KMS-11 (cell line): ENCODE data around the gene HIVEP1.

ENCODE experiments used
- H2AFZ ChIP-seq: fragments of 200-600 bp; sonication (generic); 2 replicates; pipeline ENCODE4 v1.6.1; 2016; ENCODE audit warnings: antibody characterized with exemption, mixed run types, low read depth
- H3K27ac ChIP-seq: fragments of 200-600 bp; sonication (generic); 2 replicates; pipeline ENCODE4 v1.6.1; 2016; ENCODE audit warnings: mild to moderate bottlenecking, mixed run types
- H3K27me3 ChIP-seq: fragments of 200-600 bp; sonication (generic); 2 replicates; pipeline ENCODE4 v1.6.1; 2017; ENCODE audit warnings: mild to moderate bottlenecking, low read depth, mixed run types, moderate library complexity; ENCODE audit not compliant: insufficient read depth
- H3K36me3 ChIP-seq: fragments of 200-600 bp; sonication (generic); 2 replicates; pipeline ENCODE4 v1.6.1; 2017; ENCODE audit warnings: mild to moderate bottlenecking, mixed run types; ENCODE audit not compliant: insufficient read depth
- H3K4me1 ChIP-seq: fragments of 200-600 bp; sonication (generic); 2 replicates; pipeline ENCODE4 v1.6.1; 2016; ENCODE audit warnings: mild to moderate bottlenecking, low read depth, mixed run types; ENCODE audit not compliant: poor library complexity, severe bottlenecking
- H3K4me2 ChIP-seq: fragments of 200-600 bp; sonication (generic); 2 replicates; pipeline ENCODE4 v1.7.0; 2016; ENCODE audit warnings: mild to moderate bottlenecking, mixed run types
- H3K4me3 ChIP-seq: fragments of 200-600 bp; sonication (generic); IDR thresholded peaks from 2 replicates; pipeline ENCODE4 v1.6.1; 2017; ENCODE audit warnings: low read depth, low read length, mixed read lengths; ENCODE audit not compliant: insufficient read depth
- H3K79me2 ChIP-seq: fragments of 200-600 bp; sonication (generic); 2 replicates; pipeline ENCODE4 v1.6.1; 2016; ENCODE audit warnings: low read depth, mixed run types; ENCODE audit not compliant: insufficient read depth
- H3K9ac ChIP-seq: fragments of 200-600 bp; sonication (generic); 2 replicates; pipeline ENCODE4 v1.6.1; 2016; ENCODE audit warnings: mild to moderate bottlenecking, mixed run types
- H4K20me1 ChIP-seq: fragments of 200-600 bp; sonication (generic); 2 replicates; pipeline ENCODE4 v1.6.1; 2016; ENCODE audit warnings: mild to moderate bottlenecking, mixed run types; ENCODE audit not compliant: insufficient read depth
- TF ChIP-seq, protein P1 (sequence below): fragments of 200-600 bp; sonication (generic); conservative IDR thresholded peaks from 2 replicates; pipeline ENCODE4 v1.6.1; 2017; ENCODE audit warnings: low read depth, mild to moderate bottlenecking, antibody characterized with exemption, low read length, moderate library complexity, mixed read lengths

The HIVEP1 gene

DNA sequence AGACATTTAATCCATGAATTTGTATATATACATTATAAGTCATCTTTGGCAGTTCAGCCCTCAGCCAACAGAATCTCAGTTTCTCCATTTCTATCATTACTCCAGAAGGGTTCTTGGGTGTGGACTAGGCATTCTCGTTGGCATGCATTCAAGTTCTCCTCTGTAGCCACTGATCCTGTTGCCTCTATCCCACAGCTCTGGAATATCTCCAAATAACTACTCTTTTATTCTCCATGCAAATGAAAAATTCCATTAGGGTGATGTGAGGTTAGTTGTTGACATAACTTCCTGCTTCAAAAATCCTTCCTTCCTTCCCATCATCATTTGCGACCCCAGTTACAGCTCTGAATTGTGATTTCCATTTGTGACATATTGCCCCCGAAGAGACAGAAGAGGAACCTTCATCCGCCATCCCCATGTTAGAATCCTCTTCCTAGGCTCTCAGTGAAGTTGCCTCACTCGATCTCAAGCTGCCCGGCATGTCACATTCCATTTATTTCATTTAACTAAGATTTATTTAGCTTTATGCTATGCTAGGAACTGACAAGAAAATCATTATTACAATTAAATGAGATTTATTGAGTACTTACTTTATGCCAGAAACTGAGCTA is 184.3 kb downstream of the HIVEP1 start:
- no peak overlapping the region for H3K27ac ChIP-seq
- TF ChIP-seq, protein P1, sequence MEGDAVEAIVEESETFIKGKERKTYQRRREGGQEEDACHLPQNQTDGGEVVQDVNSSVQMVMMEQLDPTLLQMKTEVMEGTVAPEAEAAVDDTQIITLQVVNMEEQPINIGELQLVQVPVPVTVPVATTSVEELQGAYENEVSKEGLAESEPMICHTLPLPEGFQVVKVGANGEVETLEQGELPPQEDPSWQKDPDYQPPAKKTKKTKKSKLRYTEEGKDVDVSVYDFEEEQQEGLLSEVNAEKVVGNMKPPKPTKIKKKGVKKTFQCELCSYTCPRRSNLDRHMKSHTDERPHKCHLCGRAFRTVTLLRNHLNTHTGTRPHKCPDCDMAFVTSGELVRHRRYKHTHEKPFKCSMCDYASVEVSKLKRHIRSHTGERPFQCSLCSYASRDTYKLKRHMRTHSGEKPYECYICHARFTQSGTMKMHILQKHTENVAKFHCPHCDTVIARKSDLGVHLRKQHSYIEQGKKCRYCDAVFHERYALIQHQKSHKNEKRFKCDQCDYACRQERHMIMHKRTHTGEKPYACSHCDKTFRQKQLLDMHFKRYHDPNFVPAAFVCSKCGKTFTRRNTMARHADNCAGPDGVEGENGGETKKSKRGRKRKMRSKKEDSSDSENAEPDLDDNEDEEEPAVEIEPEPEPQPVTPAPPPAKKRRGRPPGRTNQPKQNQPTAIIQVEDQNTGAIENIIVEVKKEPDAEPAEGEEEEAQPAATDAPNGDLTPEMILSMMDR: no peak
- H3K4me1 ChIP-seq: no peaks in the 10 kb centered on the region
- H3K27me3 ChIP-seq: no peaks in the 10 kb centered on the region
- H3K9ac ChIP-seq: no peak overlapping the region
- no peak overlapping the region for H2AFZ ChIP-seq
- no peaks in the 10 kb centered on the region for H4K20me1 ChIP-seq
- H3K79me2 ChIP-seq: no peaks in the 10 kb centered on the region
- no peak overlapping the region for H3K4me2 ChIP-seq
- no peak overlapping the region for H3K4me3 ChIP-seq
- H3K36me3 ChIP-seq: no peaks in the 10 kb centered on the region

DNA sequence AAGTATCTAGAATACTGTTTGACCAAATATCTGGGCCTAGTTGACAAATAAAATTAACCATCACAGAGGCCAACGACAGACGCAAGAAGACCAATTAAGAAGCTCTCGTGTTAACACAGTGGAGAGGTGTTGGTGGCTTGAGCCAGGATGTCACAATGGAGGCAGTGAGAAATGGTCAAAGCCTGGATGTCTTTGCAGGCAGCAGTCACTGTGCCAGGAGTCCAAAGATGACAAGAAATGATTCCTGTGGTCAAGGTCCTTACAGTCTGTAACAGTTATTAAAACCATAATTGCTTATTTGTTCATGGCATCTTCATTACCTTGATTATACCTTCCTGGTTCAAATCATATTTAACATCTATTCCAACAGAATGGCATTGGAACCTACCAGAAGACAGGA is 186.7 kb downstream of the HIVEP1 start:
- H3K4me1 ChIP-seq: no peaks in the 10 kb centered on the region
- H3K27me3 ChIP-seq: no peaks in the 10 kb centered on the region
- H2AFZ ChIP-seq: no peak overlapping the region
- no peak overlapping the region for H3K9ac ChIP-seq
- H3K36me3 ChIP-seq: no peaks in the 10 kb centered on the region
- H3K4me2 ChIP-seq: no peak overlapping the region
- H3K27ac ChIP-seq: no peak overlapping the region
- H3K79me2 ChIP-seq: no peaks in the 10 kb centered on the region
- TF ChIP-seq, protein P1: no peak
- no peaks in the 10 kb centered on the region for H4K20me1 ChIP-seq
- no peak overlapping the region for H3K4me3 ChIP-seq

DNA sequence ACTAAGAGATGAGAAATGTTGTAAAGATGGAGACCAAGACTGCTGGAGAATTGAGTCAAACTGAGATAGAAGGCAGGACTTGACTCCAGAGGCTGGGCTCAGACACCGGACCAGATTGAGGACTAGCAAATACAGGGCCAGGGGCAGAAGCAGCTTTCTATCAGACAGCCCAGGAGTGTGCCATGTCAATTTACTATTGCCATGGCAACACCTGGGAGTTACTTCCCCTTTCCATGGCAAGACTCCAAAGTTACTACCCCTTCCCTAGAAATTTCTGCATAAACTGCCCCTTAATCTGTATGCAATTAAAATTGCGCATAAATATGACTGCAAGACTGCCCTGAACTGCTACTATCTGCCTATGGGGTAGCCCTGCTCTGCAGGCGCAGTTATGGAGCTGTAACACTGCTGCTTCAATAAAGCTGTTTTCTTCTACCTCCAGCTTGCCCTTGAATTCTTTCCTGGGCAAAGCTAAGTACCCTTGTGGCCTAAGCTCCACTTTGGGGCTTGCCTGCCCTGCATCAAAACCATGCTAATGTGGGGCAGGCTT is 188.0 kb downstream of the HIVEP1 start:
- Histone ChIP-seq H3K79me2 (no peaks in the 10 kb centered on the region), H3K27me3 (no peaks in the 10 kb centered on the region), H4K20me1 (no peaks in the 10 kb centered on the region), H3K27ac (no peak overlapping the region), H3K36me3 (no peaks in the 10 kb centered on the region), H3K4me2 (no peak overlapping the region), H3K4me3 (no peak overlapping the region), H3K4me1 (no peaks in the 10 kb centered on the region), H2AFZ (no peak overlapping the region), H3K9ac (no peak overlapping the region)
- TF ChIP-seq, protein P1: no peak

DNA sequence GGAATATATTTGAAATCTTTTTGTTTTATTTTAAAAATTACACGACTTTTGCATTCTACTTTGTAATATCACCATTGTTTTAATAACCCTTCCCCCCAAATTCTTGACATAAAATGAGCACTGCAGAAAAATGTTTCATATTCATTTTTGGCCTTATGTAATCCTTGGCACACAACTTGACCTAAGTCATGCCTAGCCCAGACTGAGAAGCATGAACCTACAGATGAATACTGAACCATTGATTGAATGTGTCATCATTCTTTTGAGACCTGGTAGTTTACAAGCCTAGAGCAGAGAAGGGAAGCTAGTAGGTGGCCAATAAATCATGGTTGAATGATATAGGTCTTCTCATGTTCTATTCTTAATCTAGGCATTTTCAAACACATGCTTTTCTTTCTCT is 188.6 kb downstream of the HIVEP1 start:
- no peaks in the 10 kb centered on the region for H4K20me1 ChIP-seq
- no peak overlapping the region for H3K27ac ChIP-seq
- no peak overlapping the region for H3K9ac ChIP-seq
- H3K27me3 ChIP-seq: no peaks in the 10 kb centered on the region
- H3K4me3 ChIP-seq: no peak overlapping the region
- no peaks in the 10 kb centered on the region for H3K36me3 ChIP-seq
- no peaks in the 10 kb centered on the region for H3K4me1 ChIP-seq
- no peaks in the 10 kb centered on the region for H3K79me2 ChIP-seq
- no peak overlapping the region for H3K4me2 ChIP-seq
- TF ChIP-seq, protein P1: no peak
- no peak overlapping the region for H2AFZ ChIP-seq
